Measurements from ENCODE around the gene MAML3.

Gene MAML3

GRCh38 chr4:139833151-139833910 lies 320.7 kb downstream of the MAML3 start:
- Histone ChIP-seq H2BK120ac (ENCODE audit: low read depth, low read length) (no peak overlapping the region), H3K27ac (replicated peaks; ENCODE audit: low read length) (no peak overlapping the region), H3K36me3 (replicated peaks in 1 of 2; ENCODE audit: control insufficient read depth in 2 of 2, insufficient read depth in 2 of 2, low read length in 2 of 2) (no peaks in the 10 kb centered on the region), H3K14ac (ENCODE audit: low read length) (no peak overlapping the region), H3K79me1 (ENCODE audit: low read depth, low read length) (no peaks in the 10 kb centered on the region), H3K4ac (ENCODE audit: low read length) (no peak overlapping the region), H3K9ac (ENCODE audit: low read depth, low read length, poor library complexity) (no peak overlapping the region), H3K23ac (ENCODE audit: low read depth, low read length, poor library complexity) (no peak overlapping the region), H4K91ac (ENCODE audit: low read depth, low read length, poor library complexity) (no peak overlapping the region), H3K4me2 (ENCODE audit: insufficient read depth, low read length, poor library complexity, severe bottlenecking) (no peak overlapping the region), H3K9me3 (replicated peaks in 1 of 2; ENCODE audit: control insufficient read depth in 2 of 2, insufficient read depth in 1 of 2, low read depth in 1 of 2, low read length in 2 of 2) (peaks cover 0 to 2% of the 10 kb centered on the region in 2 donors), H2BK5ac (ENCODE audit: low read length) (no peak overlapping the region), H2BK15ac (ENCODE audit: low read length) (no peak overlapping the region), H3K18ac (ENCODE audit: low read length) (peak overlapping the region; percentile 35), H3K27me3 (ENCODE audit: control insufficient read depth in 3 of 3, insufficient read depth in 3 of 3, low read depth in 1 of 3, low read length in 3 of 3) (no peaks in the 10 kb centered on the region), H2AK5ac (ENCODE audit: low read depth, low read length) (peak overlapping the region; percentile 13), H2BK12ac (ENCODE audit: low read length) (no peak overlapping the region), H3K4me1 (ENCODE audit: control insufficient read depth in 2 of 2, insufficient read depth in 1 of 2, low read depth in 1 of 2, low read length in 2 of 2) (peaks cover 11 to 15% of the 10 kb centered on the region in 2 donors), H4K8ac (ENCODE audit: low read depth, low read length) (no peak overlapping the region), H2AFZ (ENCODE audit: low read length) (peak overlapping the region; percentile 55), H3K4me3 (ENCODE audit: low read length in 2 of 2) (no peak overlapping the region)
- no CpG with 5 or more reads among the region's 21 CpGs for WGBS, 2 donors (ENCODE audit: extremely low coverage in 2 of 2, insufficient read length in 2 of 2, insufficient replicate concordance in 1 of 2)
- no peak for DNase-seq (ENCODE audit: low spot score)

GRCh38 chr4:139828966-139829664 lies 324.9 kb downstream of the MAML3 start:
- Histone ChIP-seq H2AK5ac (ENCODE audit: low read depth, low read length) (no peak overlapping the region), H3K9me3 (replicated peaks in 1 of 2; ENCODE audit: control insufficient read depth in 2 of 2, insufficient read depth in 1 of 2, low read depth in 1 of 2, low read length in 2 of 2) (no peaks in the 10 kb centered on the region), H2BK15ac (ENCODE audit: low read length) (no peak overlapping the region), H3K27me3 (ENCODE audit: control insufficient read depth in 3 of 3, insufficient read depth in 3 of 3, low read depth in 1 of 3, low read length in 3 of 3) (no peaks in the 10 kb centered on the region), H3K36me3 (replicated peaks in 1 of 2; ENCODE audit: control insufficient read depth in 2 of 2, insufficient read depth in 2 of 2, low read length in 2 of 2) (no peaks in the 10 kb centered on the region), H3K27ac (replicated peaks; ENCODE audit: low read length) (no peak overlapping the region), H3K9ac (ENCODE audit: low read depth, low read length, poor library complexity) (no peak overlapping the region), H3K23ac (ENCODE audit: low read depth, low read length, poor library complexity) (no peak overlapping the region), H3K4ac (ENCODE audit: low read length) (no peak overlapping the region), H3K4me3 (ENCODE audit: low read length in 2 of 2) (no peak overlapping the region), H2BK120ac (ENCODE audit: low read depth, low read length) (no peak overlapping the region), H4K8ac (ENCODE audit: low read depth, low read length) (no peak overlapping the region), H3K4me2 (ENCODE audit: insufficient read depth, low read length, poor library complexity, severe bottlenecking) (no peak overlapping the region), H3K14ac (ENCODE audit: low read length) (no peak overlapping the region), H3K18ac (ENCODE audit: low read length) (no peak overlapping the region), H3K79me1 (ENCODE audit: low read depth, low read length) (no peaks in the 10 kb centered on the region), H2BK12ac (ENCODE audit: low read length) (no peak overlapping the region), H4K91ac (ENCODE audit: low read depth, low read length, poor library complexity) (no peak overlapping the region), H2BK5ac (ENCODE audit: low read length) (no peak overlapping the region), H2AFZ (ENCODE audit: low read length) (no peak overlapping the region), H3K4me1 (ENCODE audit: control insufficient read depth in 2 of 2, insufficient read depth in 1 of 2, low read depth in 1 of 2, low read length in 2 of 2) (peaks cover 27 to 47% of the 10 kb centered on the region in 2 donors)
- no peak for DNase-seq (ENCODE audit: low spot score)
- WGBS, 2 donors (ENCODE audit: extremely low coverage in 2 of 2, insufficient read length in 2 of 2, insufficient replicate concordance in 1 of 2) = 100% methylated on average over 1 of the region's 7 CpGs

GRCh38 chr4:139826426-139826825 lies 327.6 kb downstream of the MAML3 start:
- H3K4me2 ChIP-seq (ENCODE audit: insufficient read depth, low read length, poor library complexity, severe bottlenecking) = no peak overlapping the region
- no peak overlapping the region for H4K8ac ChIP-seq (ENCODE audit: low read depth, low read length)
- H2BK120ac ChIP-seq (ENCODE audit: low read depth, low read length) = no peak overlapping the region
- DNase-seq (ENCODE audit: low spot score) = no peak
- no peak overlapping the region for H3K4ac ChIP-seq (ENCODE audit: low read length)
- no peak overlapping the region for H3K18ac ChIP-seq (ENCODE audit: low read length)
- H2BK12ac ChIP-seq (ENCODE audit: low read length) = no peak overlapping the region
- peaks cover 1 to 4% of the 10 kb centered on the region in 2 donors for H3K9me3 ChIP-seq (replicated peaks in 1 of 2; ENCODE audit: control insufficient read depth in 2 of 2, insufficient read depth in 1 of 2, low read depth in 1 of 2, low read length in 2 of 2)
- H3K79me1 ChIP-seq (ENCODE audit: low read depth, low read length) = no peaks in the 10 kb centered on the region
- no peak overlapping the region for H3K9ac ChIP-seq (ENCODE audit: low read depth, low read length, poor library complexity)
- H3K36me3 ChIP-seq (replicated peaks in 1 of 2; ENCODE audit: control insufficient read depth in 2 of 2, insufficient read depth in 2 of 2, low read length in 2 of 2) = peaks cover 0 to under 1% of the 10 kb centered on the region in 2 donors
- no peak overlapping the region for H2AK5ac ChIP-seq (ENCODE audit: low read depth, low read length)
- H3K27ac ChIP-seq (replicated peaks; ENCODE audit: low read length) = peak overlapping the region; percentile 17
- no peak overlapping the region for H3K23ac ChIP-seq (ENCODE audit: low read depth, low read length, poor library complexity)
- H2BK15ac ChIP-seq (ENCODE audit: low read length) = no peak overlapping the region
- no peaks in the 10 kb centered on the region for H3K27me3 ChIP-seq (ENCODE audit: control insufficient read depth in 3 of 3, insufficient read depth in 3 of 3, low read depth in 1 of 3, low read length in 3 of 3)
- H4K91ac ChIP-seq (ENCODE audit: low read depth, low read length, poor library complexity) = no peak overlapping the region
- WGBS, 2 donors (ENCODE audit: extremely low coverage in 2 of 2, insufficient read length in 2 of 2, insufficient replicate concordance in 1 of 2) = no CpG with 5 or more reads among the region's 8 CpGs
- H3K4me1 ChIP-seq (ENCODE audit: control insufficient read depth in 2 of 2, insufficient read depth in 1 of 2, low read depth in 1 of 2, low read length in 2 of 2) = peaks cover 31 to 47% of the 10 kb centered on the region in 2 donors
- H3K4me3 ChIP-seq (ENCODE audit: low read length in 2 of 2) = no peak overlapping the region
- no peak overlapping the region for H2BK5ac ChIP-seq (ENCODE audit: low read length)
- H3K14ac ChIP-seq (ENCODE audit: low read length) = no peak overlapping the region
- H2AFZ ChIP-seq (ENCODE audit: low read length) = no peak overlapping the region

- Histone ChIP-seq H3K27ac (replicated peaks; ENCODE audit: low read length) (peak overlapping the region; percentile 65), H2BK12ac (ENCODE audit: low read length) (no peak overlapping the region), H3K9ac (ENCODE audit: low read depth, low read length, poor library complexity) (no peak overlapping the region), H3K36me3 (replicated peaks in 1 of 2; ENCODE audit: control insufficient read depth in 2 of 2, insufficient read depth in 2 of 2, low read length in 2 of 2) (peaks cover 0 to 2% of the 10 kb centered on the region in 2 donors), H2BK120ac (ENCODE audit: low read depth, low read length) (no peak overlapping the region), H2AFZ (ENCODE audit: low read length) (peak overlapping the region; percentile 4), H3K4me3 (ENCODE audit: low read length in 2 of 2) (no peak overlapping the region), H2BK15ac (ENCODE audit: low read length) (no peak overlapping the region), H4K91ac (ENCODE audit: low read depth, low read length, poor library complexity) (no peak overlapping the region), H3K14ac (ENCODE audit: low read length) (no peak overlapping the region), H2AK5ac (ENCODE audit: low read depth, low read length) (peak overlapping the region; percentile 3), H3K9me3 (replicated peaks in 1 of 2; ENCODE audit: control insufficient read depth in 2 of 2, insufficient read depth in 1 of 2, low read depth in 1 of 2, low read length in 2 of 2) (peaks cover 2 to 12% of the 10 kb centered on the region in 2 donors), H3K27me3 (ENCODE audit: control insufficient read depth in 3 of 3, insufficient read depth in 3 of 3, low read depth in 1 of 3, low read length in 3 of 3) (no peaks in the 10 kb centered on the region), H3K79me1 (ENCODE audit: low read depth, low read length) (no peaks in the 10 kb centered on the region), H3K4me2 (ENCODE audit: insufficient read depth, low read length, poor library complexity, severe bottlenecking) (no peak overlapping the region), H3K18ac (ENCODE audit: low read length) (peak overlapping the region; percentile 74), H2BK5ac (ENCODE audit: low read length) (no peak overlapping the region), H3K23ac (ENCODE audit: low read depth, low read length, poor library complexity) (no peak overlapping the region), H4K8ac (ENCODE audit: low read depth, low read length) (no peak overlapping the region), H3K4ac (ENCODE audit: low read length) (no peak overlapping the region), H3K4me1 (ENCODE audit: control insufficient read depth in 2 of 2, insufficient read depth in 1 of 2, low read depth in 1 of 2, low read length in 2 of 2) (peaks cover 31 to 47% of the 10 kb centered on the region in 2 donors)
- DNase-seq (ENCODE audit: low spot score) = no peak
- no CpG with 5 or more reads among the region's 13 CpGs for WGBS, 2 donors (ENCODE audit: extremely low coverage in 2 of 2, insufficient read length in 2 of 2, insufficient replicate concordance in 1 of 2)
Observed at GRCh38 chr4:139825523-139826014, 328.4 kb downstream of the MAML3 start.
